Stimulated activated CD8-positive, alpha-beta memory T cell treated with anti-CD3 and anti-CD28 coated beads, Interleukin-15, amount 100 ng/mL, for 24 hours (primary cell): Measurements from ENCODE around the gene ARL14.

Experiments
- DNase-seq: peaks from one replicate; pipeline ENCODE4 v3.0.0-alpha.2; 2020; ENCODE audit warnings: low read depth

Gene ARL14

GRCh38 chr3:160676547-160677303 lies at the start of gene ARL14:
Gene ARL14 (plus strand): TSS chr3:160677160. CDS start chr3:160677347, 187 bp downstream.
- DNase-seq, result no peak

GRCh38 chr3:160629491-160629890 lies 47.5 kb upstream of the ARL14 start:
- DNase-seq, result no peak

- DNase-seq, result no peak
Measured at GRCh38 chr3:160633361-160634083, 43.4 kb upstream of the ARL14 start.

DNA sequence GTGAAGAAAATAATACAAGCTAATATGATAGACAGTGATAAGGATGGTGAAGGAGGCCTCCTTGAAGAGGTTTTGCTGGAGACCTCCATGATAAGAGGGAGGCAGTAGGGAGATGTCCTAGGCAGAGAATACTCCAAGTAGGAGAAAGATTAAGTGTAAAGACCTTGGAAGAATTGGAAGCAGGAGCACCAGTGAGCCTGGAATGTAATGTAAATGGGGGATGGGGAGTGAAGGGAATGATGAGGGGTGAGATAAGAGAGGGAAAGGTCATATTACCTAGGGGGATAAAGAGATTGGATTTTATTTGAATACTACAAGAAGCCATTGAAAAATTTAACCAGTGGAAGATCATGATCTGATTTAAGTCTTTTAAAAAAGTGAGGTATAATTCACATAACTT lies 41.7 kb upstream of the ARL14 start:
- DNase-seq, result no peak

DNA sequence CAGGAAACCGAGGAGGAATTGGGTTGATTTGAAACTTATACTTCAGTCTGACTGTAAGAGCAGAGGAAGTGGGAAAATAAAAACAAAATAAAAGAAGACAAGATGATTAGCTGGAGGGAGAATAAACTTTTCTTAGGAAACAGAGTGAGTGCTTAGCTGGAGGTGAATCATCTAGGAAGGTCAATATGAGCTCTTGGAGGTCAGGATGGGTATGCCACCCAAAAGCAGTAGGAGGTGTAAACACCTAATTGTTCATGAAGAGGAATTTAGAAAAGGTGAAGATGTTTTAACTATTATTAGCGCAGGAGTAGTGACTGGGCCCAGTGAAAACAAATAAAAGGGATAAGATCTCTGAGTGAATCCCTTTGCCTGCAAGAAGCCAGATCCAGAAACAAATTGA lies 39.9 kb upstream of the ARL14 start:
- no peak for DNase-seq

DNA sequence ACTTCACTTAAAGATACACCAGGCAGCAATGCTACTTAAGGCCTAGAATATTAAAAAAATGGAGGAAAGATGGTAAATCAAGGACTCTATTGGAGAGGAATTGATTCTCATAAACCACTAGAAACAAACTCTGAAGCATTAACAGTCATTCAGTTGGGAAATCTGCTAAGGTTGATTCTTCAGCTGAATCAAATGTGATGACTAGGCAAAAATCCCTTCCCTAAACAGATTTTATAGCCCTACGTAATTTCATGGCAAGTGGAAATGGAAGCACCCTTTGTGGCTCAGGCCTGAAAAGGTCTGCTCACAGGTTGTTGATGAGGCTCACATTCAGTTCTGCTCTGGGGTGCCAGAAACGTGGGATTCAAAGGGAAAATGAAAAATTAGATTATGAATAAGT lies 38.8 kb upstream of the ARL14 start:
- DNase-seq, result no peak

- no peak for DNase-seq
Measured at GRCh38 chr3:160641665-160642309, 35.2 kb upstream of the ARL14 start.

GRCh38 chr3:160643994-160644393 lies 33.0 kb upstream of the ARL14 start:
- no peak for DNase-seq

DNA sequence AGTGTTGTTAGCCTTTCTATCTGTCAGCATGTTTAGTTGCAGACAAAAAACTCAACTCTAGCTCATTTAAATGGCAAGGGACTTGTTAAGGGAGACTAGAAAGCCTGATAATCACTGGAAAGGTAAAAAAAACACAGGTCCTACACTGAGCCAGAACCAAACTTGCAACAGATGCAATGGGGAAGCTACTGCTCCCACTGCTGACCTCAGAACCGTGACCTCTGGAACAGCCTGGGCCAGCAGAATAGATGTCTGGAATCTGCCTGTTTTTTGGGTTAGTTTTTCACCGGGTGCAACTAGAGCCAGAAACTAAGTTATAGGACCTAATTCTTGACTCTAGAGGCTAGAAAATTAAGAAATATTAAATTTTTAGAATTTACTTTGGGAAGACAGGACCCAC lies 32.5 kb upstream of the ARL14 start:
- no peak for DNase-seq

- DNase-seq, result no peak
Measured at GRCh38 chr3:160648701-160649100, 28.3 kb upstream of the ARL14 start.

DNA sequence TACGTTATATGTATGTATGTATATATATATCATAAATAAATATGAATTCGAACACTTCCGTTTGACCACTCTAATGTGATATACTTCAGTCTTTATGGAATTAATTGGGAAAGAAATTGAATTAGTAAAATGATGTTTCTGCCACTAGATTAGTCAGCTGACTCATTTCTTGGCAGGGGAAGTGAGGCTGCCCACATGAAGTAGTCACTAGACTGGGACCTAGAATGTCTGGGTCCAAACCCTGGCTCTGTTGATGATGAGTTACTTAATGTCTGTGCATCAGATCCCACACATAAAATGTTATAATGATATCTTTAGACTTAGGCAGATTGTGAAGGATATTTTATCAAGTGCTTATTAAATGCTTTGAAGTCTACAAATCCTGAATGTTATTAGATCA lies 27.4 kb upstream of the ARL14 start:
- DNase-seq, result no peak

- no peak for DNase-seq
Measured at GRCh38 chr3:160653512-160653911, 23.4 kb upstream of the ARL14 start.

- DNase-seq, result no peak
Measured at GRCh38 chr3:160660902-160661301, 16.1 kb upstream of the ARL14 start.

- no peak for DNase-seq
Measured at GRCh38 chr3:160661660-160662059, 15.3 kb upstream of the ARL14 start.

DNA sequence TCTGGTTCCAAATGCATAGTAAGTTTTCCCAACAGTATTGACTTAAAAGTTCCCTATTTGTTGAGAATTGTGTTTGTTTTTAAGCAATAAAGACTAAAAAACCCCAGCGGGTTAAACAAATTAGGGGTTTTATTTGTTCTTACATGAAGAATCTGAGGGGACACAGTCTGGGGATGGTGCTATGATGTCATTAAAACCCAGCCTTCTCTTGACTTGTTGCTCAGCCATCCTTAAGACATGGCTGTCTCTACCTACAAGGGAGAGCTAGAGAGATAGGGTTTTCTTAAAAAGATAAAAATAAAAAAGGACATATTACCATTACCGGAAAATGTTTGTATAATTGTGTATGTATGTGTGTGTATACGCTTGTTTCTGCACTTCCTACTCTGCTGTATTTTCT lies 11.7 kb upstream of the ARL14 start:
- no peak for DNase-seq

GRCh38 chr3:160665784-160666526 lies 11.0 kb upstream of the ARL14 start:
- no peak for DNase-seq

DNA sequence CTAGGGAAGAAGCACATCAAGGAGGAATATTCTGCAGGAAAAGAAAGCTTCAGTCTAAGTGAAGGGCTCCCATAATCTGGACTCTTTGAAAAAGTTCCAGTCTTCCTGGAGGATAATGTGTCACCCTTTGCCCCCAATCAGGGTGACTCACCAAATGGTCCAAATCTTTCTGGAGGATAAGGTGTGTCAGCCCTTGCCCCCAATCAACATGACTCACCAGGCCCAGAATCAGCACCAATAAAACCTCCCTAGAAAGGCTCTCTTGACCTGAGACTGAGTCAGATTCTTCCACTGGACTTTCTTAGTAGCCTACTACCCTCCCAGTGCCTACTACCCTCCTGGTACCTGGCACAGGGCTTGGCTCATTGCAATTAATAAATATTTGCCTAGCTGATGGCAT lies 9.5 kb upstream of the ARL14 start:
- no peak for DNase-seq

DNA sequence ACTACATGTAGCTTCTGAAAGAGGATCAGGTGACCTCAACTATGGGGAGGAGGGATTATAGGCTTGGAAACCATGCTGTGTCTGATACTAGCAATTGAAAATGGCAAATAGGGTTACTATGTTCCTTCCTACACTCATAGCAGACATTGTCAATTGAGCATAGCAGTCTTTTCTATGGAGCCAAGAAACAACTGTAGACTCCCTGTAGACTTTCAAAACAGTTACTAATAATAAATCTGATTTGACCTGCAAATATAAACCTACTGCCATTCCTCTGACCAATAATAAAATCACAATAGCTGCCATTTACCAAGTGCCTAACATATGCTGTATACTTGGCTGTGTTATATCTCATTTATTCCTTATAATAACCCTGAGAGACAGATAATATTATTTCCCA lies 8.5 kb upstream of the ARL14 start:
- DNase-seq, result no peak

DNA sequence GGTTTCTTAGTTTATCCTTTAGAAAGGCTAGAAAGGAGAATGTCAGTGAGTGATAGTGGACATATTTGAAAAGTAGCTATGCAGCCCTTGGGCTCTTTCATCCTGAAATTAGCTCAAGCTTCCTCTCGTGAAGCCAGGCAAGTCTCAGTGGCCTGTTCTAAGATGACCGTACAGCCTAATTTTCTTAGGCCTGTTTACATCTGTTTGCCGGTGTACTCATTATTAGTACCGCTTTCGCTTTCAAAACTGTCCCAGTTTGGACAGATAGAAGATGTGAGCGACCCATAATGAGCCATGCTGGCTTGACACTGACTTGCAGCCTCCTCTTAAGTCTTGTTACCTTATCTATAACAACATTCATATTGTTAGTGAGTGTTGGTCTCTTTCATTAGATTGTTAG lies 5.7 kb upstream of the ARL14 start:
- no peak for DNase-seq

DNA sequence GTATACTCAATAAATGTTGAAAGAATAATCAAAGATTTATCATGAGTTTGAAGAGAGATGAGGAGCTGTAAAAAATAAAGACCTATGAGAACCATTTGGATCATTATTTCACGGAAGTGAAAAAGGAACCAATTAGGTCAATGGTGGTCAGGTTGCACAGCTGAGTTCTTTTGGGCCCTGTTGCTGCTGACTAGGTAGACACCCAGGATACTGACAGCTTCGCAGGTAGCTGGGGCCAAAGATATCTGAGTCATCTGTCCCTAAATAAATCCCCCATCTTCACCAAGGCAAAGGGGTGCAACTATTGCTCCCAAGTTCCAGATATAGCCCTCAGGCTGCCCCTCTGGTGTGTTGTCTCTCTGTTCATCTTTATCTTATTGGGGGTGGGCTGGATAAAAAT lies 5.0 kb upstream of the ARL14 start:
- no peak for DNase-seq

- DNase-seq, result no peak
Measured at GRCh38 chr3:160673188-160673587, 3.8 kb upstream of the ARL14 start.

DNA sequence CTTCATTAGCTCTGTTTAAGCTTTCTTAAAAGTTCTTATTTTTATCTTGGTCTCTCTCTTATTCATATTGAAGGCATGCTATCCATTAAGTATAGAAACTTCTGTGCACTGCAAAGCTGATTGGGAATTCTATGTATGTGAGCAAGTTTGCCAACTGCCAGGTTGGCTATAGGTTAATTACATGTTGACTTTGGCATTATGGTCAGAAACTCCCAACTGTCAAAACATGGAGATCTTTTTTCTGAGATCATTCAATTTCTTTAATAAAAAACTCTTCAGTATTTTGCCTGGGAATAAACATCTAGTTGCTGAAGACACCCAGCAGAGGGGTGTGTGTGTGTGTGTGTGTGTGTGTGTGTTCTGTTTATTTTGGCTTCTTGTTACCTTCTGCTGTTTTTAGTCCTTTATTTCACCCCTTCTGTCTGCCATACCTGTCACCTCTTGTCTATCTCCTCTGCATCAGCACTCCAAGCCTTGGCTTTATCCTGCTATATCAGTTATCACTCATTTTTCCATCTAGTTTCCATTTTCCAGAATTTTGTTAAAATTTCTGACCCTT lies 1.3 kb upstream of the ARL14 start:
- no peak for DNase-seq
